GM19099 (cell line): ENCODE results near the gene PARG.

Experiments used
- POLR2A ChIP-seq: IDR thresholded peaks from 3 replicates; pipeline ENCODE4 v1.6.1; 2011; ENCODE audit warnings: low read depth; ENCODE audit not compliant: insufficient read length; ENCODE audit errors: extremely low read depth

The PARG gene

GRCh38 chr10:49803988-49804387 lies 137.8 kb downstream of the PARG start:
- TF ChIP-seq POLR2A, result no peak

GRCh38 chr10:49798275-49798674 lies 143.6 kb downstream of the PARG start:
- TF ChIP-seq POLR2A, result no peak

- no peak for TF ChIP-seq POLR2A
Measured at GRCh38 chr10:49791100-49791499, 150.7 kb downstream of the PARG start.

GRCh38 chr10:49784681-49785080 lies 157.1 kb downstream of the PARG start:
- TF ChIP-seq POLR2A, result no peak

- TF ChIP-seq POLR2A, result no peak
Measured at GRCh38 chr10:49783645-49784044, 158.2 kb downstream of the PARG start.

- no peak for TF ChIP-seq POLR2A
Measured at GRCh38 chr10:49781247-49781646, 160.6 kb downstream of the PARG start.

GRCh38 chr10:49778197-49778596 lies 163.6 kb downstream of the PARG start:
- TF ChIP-seq POLR2A, result no peak

GRCh38 chr10:49776851-49777250 lies 165.0 kb downstream of the PARG start:
- TF ChIP-seq POLR2A, result no peak

GRCh38 chr10:49775014-49775413 lies 166.8 kb downstream of the PARG start:
- TF ChIP-seq POLR2A, result no peak

- TF ChIP-seq POLR2A, result no peak
Measured at GRCh38 chr10:49769692-49770091, 172.1 kb downstream of the PARG start.

- TF ChIP-seq POLR2A, result no peak
Measured at GRCh38 chr10:49768731-49769130, 173.1 kb downstream of the PARG start.

GRCh38 chr10:49768329-49768728 lies 173.5 kb downstream of the PARG start:
- TF ChIP-seq POLR2A, result no peak
